ENCODE data around the gene THOC5.
A peak's percentile ranks its signal among the peaks of the same experiment; 100 is the strongest.
"Not testable (repeated sequence)": the region's sequence is repeated elsewhere in the genome, so short reads cannot be mapped to it uniquely, and the experiment has no call there.

The THOC5 gene

DNA sequence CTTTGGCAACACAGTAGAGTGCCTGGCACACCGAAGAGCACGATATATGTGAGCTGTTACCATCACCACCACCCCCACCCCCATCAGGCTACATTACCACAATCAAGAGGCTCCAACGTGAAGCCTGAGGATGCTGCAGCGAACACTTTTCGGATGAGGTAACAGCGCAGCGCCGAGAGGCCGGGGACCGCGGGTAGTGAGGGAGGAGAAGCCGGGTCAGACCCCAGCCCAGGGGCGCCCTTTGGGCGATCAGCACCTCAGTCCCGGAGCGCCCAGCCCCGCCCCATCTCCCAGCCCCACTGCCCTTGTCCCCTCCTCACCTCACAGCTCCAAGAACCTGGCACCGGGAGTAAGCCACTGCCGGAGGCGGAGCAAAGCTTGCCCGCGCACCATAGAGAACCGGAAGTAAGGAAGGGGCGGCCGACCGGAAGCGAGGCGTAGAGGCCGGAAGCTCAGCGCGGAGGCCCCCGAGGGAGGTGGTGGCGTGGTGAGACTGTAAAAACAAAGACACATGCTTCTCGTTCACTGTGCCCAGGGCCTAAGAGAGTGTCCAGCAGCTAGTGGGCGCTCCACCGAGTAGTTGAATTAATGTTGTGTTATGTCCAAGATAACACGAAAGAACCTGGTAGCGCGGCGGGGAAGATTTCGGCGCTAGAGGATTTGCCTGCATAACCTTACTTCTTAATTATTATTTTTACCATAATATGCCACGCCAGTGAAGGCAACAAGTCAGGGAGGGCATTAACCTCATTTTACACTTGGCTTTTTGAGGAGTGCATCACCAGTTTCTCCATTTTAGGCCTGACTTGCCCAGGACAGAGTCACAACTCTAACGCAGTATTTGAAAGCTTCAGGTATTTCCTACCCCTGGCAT is at the start of gene THOC5:
Gene THOC5, minus strand, starts transcription at position 407 of the 874 bp plus-strand sequence. CDS start 4,610 bp downstream, outside the sequence.
- peak; percentile 89 for FAIRE-seq

DNA sequence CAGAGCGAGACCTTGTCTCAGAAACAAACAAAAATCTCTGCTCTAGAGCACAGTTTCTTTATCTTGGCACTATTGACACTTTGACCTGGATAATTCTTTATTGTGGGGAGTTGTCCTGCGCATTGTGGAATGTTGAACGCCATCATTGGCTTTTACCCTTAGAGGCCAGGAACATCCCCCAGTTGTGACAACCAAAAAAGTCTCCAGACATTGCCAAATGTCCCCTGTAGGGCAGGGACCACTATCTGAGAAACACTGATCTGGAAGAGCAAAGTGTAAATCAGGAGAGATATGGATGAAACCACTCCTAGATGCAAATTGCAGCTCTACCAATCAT is 45.1 kb upstream of the THOC5 start:
- no peak for FAIRE-seq

DNA sequence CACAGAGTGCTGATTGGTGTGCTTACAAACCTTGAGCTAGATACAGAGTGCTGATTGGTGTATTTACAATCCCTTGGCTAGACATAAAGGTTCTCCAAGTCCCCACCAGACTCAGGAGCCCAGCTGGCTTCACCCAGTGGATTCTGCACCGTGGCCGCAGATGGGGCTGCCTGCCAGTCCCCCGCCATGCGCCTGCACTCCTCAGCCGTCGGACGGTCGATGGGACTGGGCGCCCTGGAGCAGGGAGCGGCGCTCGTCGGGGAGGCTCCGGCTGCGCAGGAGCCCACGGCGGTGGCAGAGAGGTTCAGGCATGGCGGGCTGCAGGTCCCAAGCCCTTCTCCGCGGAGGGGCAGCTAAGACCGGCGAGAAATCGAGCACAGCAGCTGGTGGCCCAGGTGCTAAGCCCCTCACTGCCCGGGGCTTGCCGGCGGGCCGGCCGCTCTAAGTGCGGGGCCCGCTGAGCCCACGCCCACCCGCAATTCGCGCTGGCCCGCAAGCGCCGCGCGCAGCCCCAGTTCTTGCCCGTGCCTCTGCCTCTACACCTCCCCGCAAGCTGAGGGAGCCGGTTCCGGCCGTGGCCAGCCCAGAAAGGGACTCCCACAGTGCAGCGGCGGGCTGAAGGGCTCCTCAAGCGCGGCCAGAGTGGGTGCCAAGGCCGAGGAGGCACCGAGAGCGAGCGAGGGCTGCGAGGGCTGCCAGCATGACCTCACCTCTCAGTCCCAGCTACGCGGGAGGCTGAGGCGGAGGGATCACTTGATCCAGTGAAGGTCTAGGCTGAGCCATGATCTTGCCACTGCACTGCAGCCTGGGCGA is 44.5 kb upstream of the THOC5 start:
- FAIRE-seq = not testable (repeated sequence)

DNA sequence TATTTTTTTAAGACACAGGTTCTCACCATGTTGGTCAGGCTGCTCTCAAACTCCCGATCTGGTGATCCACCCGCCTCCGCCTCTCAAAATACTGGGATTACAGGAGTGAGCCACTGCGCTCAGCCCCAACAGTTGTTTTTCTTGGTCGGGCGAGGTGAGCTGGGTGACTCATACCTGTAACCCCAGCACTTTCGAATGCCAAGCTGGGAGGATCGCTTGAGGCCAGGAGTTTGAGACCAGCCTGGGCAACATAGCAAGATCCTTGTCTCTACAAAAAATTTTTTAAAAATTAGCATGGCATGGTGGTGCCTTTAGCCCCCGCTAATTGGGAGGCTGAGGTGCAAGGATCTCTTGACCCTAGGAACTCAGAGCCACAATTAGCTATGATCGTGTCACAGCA is 42.9 kb upstream of the THOC5 start:
- no peak for FAIRE-seq

DNA sequence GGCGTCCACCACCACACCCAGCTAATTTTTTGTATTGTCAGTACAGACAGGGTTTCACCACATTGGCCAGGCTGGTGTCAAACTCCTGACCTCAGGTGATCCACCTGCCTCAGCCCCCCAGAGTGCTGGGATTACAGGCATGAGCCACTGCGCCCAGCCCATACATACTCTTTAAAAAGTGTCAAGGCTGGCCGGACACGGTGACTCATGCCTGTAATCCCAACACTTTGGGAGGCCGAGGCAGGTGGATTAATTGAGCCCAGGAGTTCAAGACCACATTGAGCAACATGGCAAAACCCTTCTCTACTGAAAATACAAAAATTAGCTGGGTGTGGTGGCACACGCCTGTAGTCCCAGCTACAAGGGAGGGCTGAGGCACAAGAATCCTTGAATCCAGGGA is 40.9 kb upstream of the THOC5 start:
- not testable (repeated sequence) for FAIRE-seq

DNA sequence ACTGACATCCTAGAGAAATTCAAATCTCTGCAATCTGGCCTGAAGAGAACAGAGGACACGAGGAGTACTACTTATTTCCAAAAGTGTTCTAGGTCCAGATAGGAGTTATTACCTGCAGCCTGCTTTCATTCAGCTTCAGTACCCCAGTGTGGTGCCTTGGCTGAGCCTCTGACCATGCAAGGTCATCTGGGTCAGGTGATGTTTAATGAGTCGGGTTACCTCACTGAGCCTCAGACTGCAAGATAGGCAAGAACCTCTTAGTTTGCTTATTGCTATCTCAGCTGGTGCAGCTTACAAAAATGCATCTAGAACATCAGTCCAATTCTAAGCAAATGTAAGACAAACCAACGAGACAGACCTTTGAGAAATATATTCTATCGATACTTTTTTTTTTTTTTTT is 40.4 kb upstream of the THOC5 start:
- no peak for FAIRE-seq

DNA sequence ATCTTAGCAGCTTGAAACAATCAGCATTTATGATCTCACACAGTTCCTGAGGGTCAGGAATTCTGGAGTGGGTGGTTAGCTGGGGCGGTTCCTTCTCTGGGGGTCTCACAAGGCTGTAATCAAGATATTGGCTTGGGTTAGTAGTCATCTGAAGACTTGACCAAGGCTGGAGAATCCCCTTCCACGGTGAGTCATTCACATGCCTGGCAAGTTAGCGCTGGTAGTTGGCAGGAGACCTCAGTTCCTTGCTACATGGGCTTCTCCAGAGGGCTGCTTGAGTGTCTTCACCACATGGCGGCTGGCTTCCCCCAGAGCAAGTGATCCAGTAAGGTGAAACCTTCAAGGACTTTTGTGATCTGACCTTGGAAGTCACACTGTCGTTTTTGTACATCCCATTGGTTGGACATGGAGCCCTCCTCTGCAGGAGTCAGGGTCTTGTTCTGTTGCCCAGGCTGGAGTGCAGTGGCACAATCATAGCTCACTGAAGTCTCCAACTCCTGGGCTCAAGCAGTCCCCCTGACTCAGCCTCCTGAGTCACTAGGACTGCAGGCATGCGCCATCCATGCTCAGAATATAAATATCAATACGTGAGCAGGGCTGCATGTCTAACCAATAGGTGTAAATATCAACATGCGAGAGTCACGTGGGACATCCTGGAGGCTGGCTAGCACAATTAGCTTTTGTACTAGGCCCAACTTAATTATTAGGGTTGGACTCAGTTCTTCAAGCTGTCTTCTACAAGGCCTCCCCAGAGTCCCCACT is 34.6 kb upstream of the THOC5 start:
- FAIRE-seq = no peak

DNA sequence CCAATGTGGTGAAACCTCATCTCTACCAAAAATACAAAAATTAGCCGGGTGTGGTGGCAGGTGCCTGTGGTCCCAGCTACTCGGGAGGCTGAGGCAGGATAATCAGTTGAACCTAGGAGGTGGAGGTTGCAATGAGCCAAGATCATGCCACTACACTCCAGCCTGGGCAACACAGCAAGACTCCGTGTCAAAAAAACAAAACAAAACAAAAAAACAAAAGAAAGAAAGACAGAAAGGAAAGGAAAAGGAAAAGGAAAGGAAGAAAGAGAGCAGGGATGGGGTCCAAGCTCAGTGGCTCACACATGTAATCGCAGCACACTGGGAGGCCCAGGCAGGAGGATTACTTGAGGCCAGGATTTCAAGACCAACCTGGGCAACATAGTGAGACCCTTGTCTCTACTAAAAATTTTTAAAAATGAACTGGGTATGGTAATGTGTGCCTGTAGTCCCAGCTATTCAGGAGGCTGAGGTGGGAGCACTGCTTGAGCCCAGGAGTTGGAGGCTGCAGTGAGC is 32.7 kb upstream of the THOC5 start:
- FAIRE-seq = not testable (repeated sequence)

DNA sequence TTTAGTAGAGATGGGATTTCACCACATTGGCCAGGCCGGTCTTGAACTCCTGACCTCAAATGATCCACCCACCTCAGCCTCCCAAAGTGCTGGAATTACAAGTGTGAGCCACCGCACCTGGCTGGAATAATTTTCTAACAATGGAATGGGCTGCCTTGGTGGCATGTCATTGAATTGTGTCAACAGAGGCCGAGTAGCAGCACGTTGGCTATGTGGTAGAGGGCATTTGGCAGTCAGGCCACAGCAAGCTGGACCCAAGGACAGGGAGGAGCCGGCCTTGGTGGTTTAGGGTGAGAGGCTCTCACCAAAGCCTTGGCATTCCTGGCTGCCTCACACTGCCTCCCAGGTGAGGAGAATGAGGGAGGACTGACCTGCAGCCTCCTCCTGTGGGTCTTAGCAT is 31.4 kb upstream of the THOC5 start:
- no peak for FAIRE-seq

DNA sequence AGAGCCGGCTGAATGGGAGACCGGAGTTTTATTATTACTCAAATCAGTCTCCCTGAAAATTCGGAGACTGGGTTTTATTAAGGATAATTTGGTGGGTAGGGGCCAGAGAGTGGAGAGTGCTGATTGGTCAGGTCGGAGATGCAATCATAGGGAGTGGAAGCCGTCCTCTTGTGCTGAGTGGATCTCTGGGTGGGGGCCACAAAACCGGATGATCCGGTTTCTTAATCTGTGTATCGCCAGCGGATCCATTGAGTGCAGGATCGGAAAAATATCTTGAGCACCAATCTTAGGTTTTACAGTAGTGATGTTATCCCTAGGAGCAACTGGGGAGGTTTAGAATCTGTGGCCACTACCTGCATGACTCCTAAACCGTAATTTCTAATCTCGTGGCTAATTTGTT is 28.2 kb upstream of the THOC5 start:
- no peak for FAIRE-seq

DNA sequence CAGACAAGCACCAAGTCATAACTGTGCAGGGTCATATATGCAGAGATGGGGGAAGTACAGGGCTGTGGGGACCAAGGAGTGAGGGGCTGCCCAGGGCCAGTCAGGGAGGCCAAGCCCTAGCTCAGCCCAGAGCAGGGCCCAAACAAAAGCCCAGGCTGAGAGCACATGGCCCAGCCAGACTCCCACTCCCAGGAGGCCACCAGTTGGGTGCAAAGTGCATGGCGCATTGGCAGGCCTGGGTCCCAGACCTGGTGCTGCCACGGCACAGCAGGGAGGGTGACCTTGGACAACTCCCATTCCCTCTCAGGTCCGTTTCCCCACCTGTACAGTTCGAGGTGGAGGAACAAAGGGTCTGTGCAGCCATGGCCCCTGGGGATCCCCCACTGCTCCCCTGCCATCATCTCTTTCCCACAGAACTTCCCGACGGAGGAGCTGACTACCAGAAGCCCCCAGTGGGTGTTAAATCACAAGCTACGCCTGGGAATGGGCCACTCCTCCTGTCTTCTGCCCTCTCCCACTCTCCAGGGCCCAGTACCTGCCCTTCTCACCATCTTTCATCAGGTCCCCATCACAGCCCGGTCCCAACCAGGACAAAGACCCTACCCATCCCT is 26.7 kb upstream of the THOC5 start:
- FAIRE-seq = no peak

DNA sequence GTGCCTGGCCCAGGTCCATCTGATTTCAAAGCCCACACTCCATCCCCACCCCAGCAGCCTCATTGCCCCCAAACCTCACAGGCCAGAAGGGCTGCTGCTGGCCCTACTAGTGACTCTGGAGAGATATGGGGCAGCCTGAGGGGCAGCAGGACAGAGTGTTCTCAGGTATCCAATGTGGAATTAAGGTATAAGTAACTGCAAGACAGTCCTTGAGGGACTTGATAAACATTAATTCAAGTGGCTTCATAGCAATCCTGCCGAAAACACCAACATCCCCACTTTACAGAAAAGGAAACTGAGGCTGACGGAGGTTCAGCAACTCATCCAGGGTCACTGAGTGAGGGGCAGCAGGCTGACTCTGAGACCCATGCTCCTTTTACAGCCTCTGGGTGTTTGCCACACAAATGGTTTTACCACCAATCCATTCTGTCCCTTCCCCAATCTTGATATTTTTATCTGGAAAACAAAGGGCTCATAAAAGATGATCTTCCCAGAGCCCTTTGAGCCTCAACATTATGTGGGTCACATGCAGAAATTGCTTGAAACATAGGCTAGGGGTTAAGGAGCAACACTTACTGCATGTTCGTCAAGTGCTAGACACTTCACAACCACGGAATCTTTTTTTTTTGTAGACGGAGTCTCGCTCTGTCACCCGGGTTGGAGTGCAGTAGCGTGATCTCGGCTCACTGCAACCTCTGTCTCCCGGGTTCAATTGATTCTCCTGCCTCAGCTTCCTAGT is 25.1 kb upstream of the THOC5 start:
- no peak for FAIRE-seq

DNA sequence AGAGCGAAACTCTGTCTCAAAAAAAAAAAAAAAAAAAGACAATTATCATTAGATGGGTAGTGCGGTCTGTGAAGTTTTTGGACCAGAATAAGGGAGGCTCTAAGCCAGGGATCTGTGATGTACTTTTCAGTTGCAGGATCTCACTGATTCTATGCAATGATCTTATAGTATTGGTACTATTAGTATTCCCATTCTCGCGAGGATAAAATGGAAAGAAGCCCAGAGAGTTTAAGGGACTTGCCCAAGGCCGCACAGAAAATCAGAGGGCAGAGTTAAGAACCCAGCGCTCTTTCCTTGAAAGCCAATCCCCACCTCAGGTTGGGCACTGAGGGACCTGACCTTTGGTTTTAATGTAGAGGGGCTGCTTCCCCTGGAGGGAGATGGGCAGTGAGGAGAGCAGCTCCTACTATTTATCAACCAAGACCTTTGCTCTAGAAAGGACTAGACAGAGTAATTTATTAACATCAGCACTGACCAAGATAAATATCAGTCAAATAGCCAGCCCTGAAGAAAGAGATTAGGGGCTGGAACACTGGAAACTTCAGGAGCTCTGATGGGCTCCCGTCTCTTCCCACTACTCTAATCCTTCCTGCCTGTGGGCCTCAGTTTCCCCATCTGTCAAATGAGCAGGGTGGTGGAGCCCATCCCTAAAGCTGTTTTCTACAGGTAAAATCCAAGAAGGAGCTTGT is 21.3 kb upstream of the THOC5 start:
- no peak for FAIRE-seq

DNA sequence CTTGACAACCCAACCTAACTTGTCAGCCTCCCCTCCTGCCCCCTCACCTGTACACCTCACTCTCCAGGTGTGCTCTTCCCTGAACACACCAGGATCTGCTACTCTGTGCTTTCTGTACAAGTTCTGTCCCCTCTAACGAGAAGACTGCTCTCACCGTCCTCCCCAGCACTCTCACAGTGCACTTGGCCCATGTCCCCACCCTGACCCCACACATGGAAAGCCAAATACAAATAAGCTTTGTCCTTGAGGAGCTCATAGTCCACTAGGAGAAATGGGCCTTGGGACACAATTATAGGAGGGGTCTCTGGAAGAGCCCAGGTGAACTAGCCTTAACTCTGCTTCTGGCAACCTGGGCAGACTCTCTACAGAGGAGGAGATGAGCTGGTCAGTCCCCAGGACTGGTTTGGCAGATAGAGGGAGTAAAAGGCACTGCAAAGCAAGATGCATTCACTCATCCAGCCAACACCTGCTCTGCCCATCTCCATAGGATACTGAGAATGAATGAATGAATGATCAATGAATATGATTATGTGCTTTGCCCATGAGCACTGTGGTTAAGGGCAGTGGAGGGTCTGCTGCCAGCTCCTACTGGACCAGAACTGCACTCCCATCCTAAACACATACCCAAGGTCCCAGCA is 17.5 kb upstream of the THOC5 start:
- FAIRE-seq = no peak

DNA sequence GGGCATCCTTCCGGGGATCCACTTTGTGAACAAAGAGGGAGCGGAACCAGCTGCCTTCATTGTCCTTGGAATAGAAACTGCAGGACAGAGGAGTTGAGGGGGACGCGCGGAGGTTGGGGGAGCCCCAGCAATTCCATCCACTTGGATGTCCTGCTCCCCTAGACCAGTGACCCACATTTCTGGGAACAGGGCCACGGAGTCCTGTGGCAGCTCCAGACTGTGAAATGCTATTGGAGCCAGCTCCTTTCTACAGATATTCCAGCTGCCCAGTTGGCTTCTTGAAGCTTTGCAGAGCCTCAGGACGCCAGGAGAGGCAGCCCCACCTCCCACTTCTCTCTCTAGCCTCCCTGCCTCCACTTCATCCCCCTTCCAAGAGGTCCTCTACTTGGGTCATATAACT is 16.9 kb upstream of the THOC5 start:
- no peak for FAIRE-seq

DNA sequence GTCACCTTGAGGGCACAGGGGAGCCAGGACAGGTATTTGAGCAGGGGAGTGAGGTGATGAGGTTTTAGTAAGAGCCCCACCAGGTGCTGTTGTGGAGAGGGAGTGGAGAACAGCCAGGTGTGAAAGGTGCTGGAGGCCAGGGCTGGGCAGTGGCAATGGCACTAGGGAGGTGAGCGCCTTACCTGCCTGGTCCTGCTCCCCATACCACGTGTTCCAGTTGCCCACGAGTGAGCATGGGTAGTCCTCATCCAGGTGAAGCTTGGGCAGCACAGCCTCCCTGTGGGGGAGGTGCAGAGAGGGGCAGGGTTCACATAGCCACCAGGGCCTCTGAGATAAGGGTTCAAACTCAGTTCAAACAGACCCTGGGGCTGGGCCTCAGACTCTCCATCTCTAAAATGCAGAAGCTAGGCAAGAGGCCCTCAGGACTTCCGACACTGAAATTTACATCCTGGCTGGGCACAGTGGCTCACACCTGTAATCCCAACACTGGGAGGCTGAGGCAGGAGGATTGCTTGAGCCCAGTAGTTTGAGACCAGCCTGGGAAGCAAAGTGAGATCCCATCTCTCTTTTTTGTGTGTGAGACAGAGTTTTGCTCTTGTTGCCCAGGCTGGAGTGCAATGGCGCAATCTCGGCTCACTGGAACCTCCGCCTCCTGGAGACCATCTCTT is 15.6 kb upstream of the THOC5 start:
- no peak for FAIRE-seq

DNA sequence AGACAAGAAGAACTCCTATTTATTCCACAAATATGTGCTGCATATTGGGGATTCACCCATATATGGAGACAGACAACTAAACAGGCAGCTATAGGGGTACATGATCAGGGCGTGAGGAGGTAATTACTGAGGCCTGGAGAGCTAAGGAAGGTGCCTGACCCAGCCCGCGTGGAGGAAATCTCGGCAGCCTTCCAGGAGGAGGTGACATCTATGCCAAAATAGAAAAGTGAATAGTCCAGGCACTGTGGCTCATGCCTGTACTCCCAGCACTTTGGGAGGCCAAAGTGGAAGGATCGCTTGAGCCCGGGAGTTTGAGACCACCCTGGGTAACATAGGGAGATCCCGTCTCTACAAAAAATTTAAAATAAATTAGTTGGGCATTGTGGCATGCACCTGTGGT is 13.8 kb upstream of the THOC5 start:
- FAIRE-seq = no peak

DNA sequence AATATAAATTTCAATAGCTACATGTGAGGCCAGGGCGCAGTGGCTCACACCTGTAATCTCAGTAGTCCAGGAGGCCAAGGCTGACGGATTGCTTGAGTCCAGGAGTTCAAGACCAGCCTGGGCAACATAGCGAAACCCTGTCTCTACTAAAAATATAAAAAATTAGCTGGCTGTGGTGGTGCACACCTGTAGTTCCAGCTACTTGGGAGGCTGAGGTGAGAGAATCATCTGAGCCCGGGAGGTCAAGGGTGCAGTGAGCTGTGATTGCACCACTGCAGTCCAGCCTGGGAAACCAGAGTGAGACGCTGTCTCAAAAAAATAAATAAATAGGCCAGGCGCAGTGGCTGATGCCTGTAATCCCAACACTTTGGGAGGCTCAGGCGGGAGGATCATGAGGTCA is 13.0 kb upstream of the THOC5 start:
- not testable (repeated sequence) for FAIRE-seq

DNA sequence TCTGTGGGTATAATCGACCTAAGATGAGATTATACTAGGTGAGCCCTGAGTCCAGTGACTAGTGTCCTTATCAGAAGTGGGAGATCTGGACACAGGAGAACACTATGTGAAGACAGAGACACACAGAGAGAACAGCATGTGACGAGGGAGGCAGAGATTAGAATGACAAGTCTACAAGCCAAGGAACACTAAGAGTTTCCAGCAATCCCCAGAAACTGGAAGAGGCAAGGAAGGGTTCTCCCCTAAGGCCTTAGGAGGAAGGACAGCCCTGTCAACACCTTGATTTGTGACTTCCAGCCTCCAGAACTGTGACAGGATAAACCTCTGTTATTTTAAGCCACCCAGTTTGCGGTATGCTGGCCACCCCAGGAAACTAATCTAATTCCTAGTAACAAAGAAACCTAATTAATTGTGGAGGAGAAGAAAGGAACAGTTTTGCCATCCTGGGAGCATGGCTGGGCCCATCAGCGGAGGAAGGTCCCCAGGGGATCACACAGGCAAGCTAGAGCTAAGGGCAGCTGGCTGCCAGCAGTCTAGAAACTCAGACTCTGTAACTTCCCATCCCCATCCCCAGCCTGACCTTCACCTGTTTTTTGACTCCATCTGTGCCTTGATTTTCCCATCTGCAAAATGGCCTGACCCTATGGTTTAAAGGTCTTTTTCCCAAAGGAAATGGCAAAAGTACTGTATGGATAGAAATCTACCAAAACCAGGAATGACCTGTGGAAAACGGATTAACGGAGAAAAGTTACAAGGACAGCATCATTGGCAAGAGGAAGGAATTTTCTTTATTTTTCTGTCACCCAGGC is 10.3 kb upstream of the THOC5 start:
- FAIRE-seq = no peak

Measured in endometrium (tissue), 2 donors.